Activated naive CD8-positive, alpha-beta T cell treated with anti-CD3 and anti-CD28 coated beads for 36 hours (primary cell): ENCODE results near the gene VPS26B. TPM values are rescaled to one million over a fixed set of nuclear protein-coding genes. Genes with fewer than 3 reads are reported as not detected.

Source experiments
- DNase-seq: peaks from one replicate; pipeline ENCODE4 v3.0.0; 2021
- H3K27ac Mint-ChIP-seq: one replicate; pipeline ENCODE4 v1.8.0; 2022; ENCODE audit warnings: mild to moderate bottlenecking, moderate library complexity, mixed read lengths
- H3K27me3 Mint-ChIP-seq: one replicate; pipeline ENCODE4 v1.8.0; 2022; ENCODE audit warnings: mild to moderate bottlenecking, mixed read lengths
- H3K36me3 Mint-ChIP-seq: one replicate; pipeline ENCODE4 v1.8.0; 2021; ENCODE audit warnings: mild to moderate bottlenecking, mixed read lengths
- H3K4me1 Mint-ChIP-seq: one replicate; pipeline ENCODE4 v1.8.0; 2021; ENCODE audit warnings: mixed read lengths
- H3K4me3 Mint-ChIP-seq: one replicate; pipeline ENCODE4 v1.8.0; 2022; ENCODE audit warnings: mild to moderate bottlenecking, moderate library complexity, mixed read lengths
- H3K9me3 Mint-ChIP-seq: one replicate; pipeline ENCODE4 v1.8.0; 2022; ENCODE audit warnings: mixed read lengths
- total RNA-seq, 2 experiments: library from RNA; stranded (reverse); gene quantifications; one replicate each; pipeline ENCODE4 v1.2.3, GENCODE V29; 2021

The VPS26B gene
- total RNA-seq, 2 experiments from 2014 or later, result 28.8 to 30.3 TPM

DNA sequence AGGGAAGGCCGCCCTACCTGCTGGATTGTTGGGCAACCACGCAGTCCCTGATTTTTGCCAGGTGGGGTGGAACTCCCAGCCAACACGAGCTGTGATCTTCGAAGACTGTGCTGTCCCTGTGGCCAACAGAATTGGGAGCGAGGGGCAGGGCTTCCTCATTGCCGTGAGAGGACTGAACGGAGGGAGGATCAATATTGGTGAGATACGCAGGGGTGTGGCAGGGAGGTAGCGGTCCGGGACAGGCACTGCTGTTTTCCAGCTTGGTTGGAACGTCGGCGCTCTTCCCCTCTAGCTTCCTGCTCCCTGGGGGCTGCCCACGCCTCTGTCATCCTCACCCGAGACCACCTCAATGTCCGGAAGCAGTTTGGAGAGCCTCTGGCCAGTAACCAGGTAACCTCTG is 36.5 kb downstream of the VPS26B start:
- Mint-ChIP-seq H3K9me3 (no peaks in the 10 kb centered on the region), H3K36me3 (peaks cover 3% of the 10 kb centered on the region), H3K4me3 (no peak overlapping the region), H3K27ac (no peak overlapping the region), H3K27me3 (no peaks in the 10 kb centered on the region), H3K4me1 (no peaks in the 10 kb centered on the region)
- DNase-seq, result no peak

DNA sequence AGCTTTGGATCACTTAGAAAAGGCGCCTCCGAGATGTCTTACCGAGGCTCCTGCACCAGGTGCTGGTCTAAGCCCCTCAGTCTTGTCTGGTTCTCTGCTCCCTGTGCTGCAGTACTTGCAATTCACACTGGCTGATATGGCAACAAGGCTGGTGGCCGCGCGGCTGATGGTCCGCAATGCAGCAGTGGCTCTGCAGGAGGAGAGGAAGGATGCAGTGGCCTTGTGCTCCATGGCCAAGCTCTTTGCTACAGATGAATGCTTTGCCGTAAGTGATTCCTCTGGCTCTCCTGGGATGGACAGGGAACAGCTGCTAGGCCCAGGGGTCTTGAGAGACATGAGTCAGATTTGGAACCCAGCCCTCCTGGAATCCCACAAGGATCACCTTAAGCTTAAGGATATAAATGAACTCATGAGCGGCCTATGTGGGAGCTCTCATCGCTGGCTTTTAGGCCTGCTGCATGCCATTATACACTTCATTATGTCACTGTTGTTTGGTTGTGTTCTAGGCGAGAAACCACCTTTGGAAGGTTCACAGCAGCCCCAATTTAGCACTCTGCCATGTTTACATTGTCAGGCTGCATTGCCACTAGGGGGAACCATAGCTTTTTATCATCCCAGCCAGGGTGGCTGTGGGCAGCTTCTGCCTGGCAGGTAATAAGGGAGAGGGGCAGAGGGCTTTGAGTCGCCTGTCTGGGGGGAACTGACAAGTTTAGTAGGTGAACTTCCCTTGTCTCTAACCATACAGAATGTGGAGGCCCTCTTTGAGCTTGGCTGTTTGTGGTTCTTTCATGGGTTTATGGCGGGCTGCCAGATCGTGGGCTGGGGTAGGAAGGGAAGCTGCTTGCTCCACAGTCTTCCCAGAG is 37.4 kb downstream of the VPS26B start:
- no peaks in the 10 kb centered on the region for H3K9me3 Mint-ChIP-seq
- H3K27ac Mint-ChIP-seq, result no peak overlapping the region
- H3K27me3 Mint-ChIP-seq, result no peaks in the 10 kb centered on the region
- peaks cover 3% of the 10 kb centered on the region for H3K36me3 Mint-ChIP-seq
- H3K4me3 Mint-ChIP-seq, result no peak overlapping the region
- DNase-seq, result no peak
- peaks cover 2% of the 10 kb centered on the region for H3K4me1 Mint-ChIP-seq

DNA sequence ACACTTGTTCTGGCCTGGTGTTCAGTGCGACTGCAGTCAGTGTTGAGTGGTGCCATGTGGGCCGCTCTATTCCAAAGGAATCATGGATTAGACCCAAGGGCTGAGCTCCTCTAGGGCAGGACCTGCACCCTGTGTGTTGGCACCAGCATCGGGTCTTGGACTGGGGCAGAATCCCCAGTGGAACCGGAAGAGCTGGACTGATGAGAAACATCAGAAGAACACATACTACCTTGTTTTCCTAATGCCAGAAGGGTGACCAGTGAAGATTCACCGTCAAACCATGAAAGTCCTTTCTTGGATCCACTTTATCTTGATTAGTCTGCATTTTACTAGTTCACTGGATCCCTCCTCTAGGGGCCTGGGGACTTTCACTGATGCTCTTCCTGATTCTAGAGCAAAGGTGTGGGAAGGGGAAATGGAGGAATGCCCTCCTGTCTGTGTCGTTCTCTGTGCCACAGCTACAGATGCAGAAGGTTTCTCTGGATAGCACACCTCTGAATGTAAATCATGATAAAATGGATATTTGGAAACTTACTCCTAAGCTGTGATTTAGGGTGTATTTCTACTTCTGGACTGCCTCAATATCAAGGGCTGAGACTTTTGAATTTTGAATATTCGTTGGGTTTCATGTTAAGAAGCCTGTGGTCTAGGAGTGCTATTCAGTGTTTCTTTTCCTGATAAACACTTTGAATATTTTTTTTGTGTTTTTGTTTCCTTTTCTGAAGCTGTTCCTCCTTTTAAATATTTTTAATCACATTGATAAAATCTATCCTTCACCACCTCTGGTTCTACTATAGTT is 40.7 kb downstream of the VPS26B start:
- Mint-ChIP-seq H3K9me3 (no peaks in the 10 kb centered on the region), H3K4me1 (peaks cover 3% of the 10 kb centered on the region), H3K4me3 (no peak overlapping the region), H3K27me3 (no peaks in the 10 kb centered on the region), H3K27ac (no peak overlapping the region), H3K36me3 (no peaks in the 10 kb centered on the region)
- no peak for DNase-seq

DNA sequence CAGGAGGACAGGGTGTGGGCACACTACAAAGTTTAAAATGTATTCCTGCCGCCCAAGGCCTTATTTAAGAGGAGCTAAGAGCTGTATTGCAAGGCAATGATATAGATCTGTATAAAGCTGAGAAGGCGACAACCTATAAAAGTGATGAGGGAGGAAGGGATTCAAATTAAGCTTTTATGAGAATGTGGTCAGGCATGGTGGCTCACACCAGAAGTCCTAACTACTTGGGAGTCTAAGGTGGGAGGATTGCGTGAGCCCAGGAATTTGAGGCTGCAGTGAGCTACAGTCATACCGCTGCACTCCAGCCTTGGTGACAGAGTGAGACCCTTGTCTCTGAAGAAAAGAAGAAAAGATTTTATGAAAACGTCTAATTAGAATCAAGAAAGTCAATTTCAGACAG is 42.0 kb downstream of the VPS26B start:
- Mint-ChIP-seq H3K4me1 (peaks cover 15% of the 10 kb centered on the region), H3K27me3 (no peaks in the 10 kb centered on the region), H3K9me3 (no peaks in the 10 kb centered on the region), H3K27ac (no peak overlapping the region), H3K36me3 (no peaks in the 10 kb centered on the region), H3K4me3 (no peak overlapping the region)
- DNase-seq, result no peak

DNA sequence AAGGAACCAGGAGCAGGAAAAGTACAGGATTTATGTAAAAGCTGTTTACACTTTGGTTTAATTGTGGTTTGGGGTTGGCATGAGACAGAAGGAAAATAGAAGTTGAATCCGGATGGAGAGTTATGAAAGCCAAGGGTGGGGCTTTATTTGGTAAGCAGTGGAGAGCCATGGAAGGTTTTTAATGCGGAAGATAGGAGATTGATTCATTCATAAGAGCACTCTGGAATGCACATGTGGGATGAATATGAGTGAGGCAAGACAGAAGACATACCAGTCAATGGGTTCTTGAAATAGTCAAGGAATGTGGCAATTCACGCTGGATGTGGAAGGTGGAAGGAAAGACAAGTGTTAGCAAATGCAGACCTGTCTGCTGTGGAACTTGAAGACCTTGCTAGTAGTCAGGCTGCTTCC is 42.4 kb downstream of the VPS26B start:
- Mint-ChIP-seq H3K9me3 (no peaks in the 10 kb centered on the region), H3K27me3 (no peaks in the 10 kb centered on the region), H3K27ac (no peak overlapping the region), H3K4me3 (no peak overlapping the region), H3K4me1 (peaks cover 17% of the 10 kb centered on the region), H3K36me3 (no peaks in the 10 kb centered on the region)
- DNase-seq, result no peak

DNA sequence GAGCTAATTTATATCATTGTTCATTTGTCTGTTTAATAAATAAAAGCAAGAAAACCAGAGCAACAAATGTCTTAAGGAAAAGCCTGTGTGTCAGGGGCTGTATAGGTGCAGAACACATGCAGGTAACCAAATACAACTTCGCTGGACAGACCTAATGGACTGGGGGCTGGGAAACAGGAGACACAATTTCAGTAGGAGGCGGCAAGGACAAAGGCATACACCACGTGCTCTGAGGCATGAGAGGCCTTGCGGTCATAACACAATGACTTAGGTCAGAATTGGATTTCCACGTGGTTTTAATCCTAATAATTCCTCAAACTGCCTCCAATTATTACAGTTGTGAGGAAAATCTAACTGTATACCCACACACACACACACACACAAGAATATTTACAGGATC is 43.0 kb downstream of the VPS26B start:
- no peak for DNase-seq
- H3K4me1 Mint-ChIP-seq, result peaks cover 19% of the 10 kb centered on the region
- no peaks in the 10 kb centered on the region for H3K9me3 Mint-ChIP-seq
- H3K36me3 Mint-ChIP-seq, result no peaks in the 10 kb centered on the region
- H3K4me3 Mint-ChIP-seq, result no peak overlapping the region
- no peaks in the 10 kb centered on the region for H3K27me3 Mint-ChIP-seq
- no peak overlapping the region for H3K27ac Mint-ChIP-seq

DNA sequence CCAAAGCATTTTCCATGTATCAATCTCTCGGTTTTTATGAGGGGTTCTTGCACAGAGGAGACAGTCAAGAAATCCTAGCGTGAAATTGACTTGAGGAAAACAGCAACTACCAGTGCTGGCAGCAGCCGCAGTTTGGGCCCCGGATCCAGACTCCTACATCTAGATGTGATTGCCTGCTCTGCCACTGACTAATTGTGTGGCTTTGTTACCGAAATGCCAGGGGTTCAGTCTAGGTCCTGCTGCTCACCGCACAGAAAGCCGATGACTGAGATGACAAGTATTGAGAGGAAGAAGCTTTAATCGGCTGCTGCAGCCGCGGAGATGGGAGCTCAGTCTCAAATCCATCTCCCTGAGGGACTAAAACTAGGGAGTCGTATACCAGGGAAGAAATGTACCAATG is 43.5 kb downstream of the VPS26B start:
- Mint-ChIP-seq H3K9me3 (no peaks in the 10 kb centered on the region), H3K27me3 (no peaks in the 10 kb centered on the region), H3K4me3 (no peak overlapping the region), H3K4me1 (peaks cover 23% of the 10 kb centered on the region), H3K36me3 (no peaks in the 10 kb centered on the region), H3K27ac (no peak overlapping the region)
- DNase-seq, result no peak

DNA sequence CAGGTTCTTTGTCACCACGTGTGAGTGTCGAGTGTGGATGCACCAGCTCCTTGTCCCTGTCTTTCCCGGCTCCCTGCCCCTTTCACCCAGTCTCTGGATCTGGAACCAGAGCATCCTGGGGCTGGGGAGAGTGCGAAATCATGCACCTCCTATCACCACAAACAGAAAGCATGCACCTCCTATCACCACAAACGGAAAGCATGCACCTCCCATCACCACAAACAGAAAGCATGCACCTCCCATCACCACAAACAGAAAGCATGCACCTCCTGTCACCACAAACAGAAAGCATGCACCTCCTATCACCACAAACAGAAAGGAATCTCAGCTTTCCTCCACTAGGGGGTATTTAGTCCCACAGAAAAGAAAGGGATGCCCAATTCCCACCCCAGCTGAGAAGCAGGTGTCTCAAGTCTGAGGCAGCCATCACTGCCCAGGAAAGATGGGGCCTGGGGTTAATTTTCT is 45.8 kb downstream of the VPS26B start:
- DNase-seq, result peak; percentile 14
- Mint-ChIP-seq H3K27me3 (no peaks in the 10 kb centered on the region), H3K36me3 (no peaks in the 10 kb centered on the region), H3K4me3 (no peak overlapping the region), H3K27ac (no peak overlapping the region), H3K4me1 (peaks cover 43% of the 10 kb centered on the region), H3K9me3 (no peaks in the 10 kb centered on the region)

DNA sequence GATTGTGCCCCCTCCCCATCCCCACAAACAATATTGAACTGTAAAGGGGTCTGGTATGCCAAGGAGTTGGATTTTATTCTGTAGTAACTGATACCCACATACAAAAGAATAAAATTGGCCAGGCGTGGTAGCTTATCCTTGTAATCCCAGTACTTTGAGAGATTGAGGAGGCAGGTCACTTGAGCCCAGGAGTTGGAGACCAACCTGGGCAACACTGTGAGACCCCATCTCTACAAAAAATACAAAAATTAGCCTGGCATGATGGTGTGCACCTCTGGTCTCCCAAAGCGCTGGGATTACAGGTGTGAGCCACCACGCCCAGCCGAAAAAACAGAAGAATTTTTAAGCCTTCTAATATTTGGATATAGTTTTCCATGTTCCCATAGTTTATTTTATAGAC is 47.5 kb downstream of the VPS26B start:
- Mint-ChIP-seq H3K4me1 (peaks cover 42% of the 10 kb centered on the region), H3K27ac (no peak overlapping the region), H3K4me3 (no peak overlapping the region), H3K9me3 (no peaks in the 10 kb centered on the region), H3K27me3 (no peaks in the 10 kb centered on the region), H3K36me3 (no peaks in the 10 kb centered on the region)
- DNase-seq, result no peak

DNA sequence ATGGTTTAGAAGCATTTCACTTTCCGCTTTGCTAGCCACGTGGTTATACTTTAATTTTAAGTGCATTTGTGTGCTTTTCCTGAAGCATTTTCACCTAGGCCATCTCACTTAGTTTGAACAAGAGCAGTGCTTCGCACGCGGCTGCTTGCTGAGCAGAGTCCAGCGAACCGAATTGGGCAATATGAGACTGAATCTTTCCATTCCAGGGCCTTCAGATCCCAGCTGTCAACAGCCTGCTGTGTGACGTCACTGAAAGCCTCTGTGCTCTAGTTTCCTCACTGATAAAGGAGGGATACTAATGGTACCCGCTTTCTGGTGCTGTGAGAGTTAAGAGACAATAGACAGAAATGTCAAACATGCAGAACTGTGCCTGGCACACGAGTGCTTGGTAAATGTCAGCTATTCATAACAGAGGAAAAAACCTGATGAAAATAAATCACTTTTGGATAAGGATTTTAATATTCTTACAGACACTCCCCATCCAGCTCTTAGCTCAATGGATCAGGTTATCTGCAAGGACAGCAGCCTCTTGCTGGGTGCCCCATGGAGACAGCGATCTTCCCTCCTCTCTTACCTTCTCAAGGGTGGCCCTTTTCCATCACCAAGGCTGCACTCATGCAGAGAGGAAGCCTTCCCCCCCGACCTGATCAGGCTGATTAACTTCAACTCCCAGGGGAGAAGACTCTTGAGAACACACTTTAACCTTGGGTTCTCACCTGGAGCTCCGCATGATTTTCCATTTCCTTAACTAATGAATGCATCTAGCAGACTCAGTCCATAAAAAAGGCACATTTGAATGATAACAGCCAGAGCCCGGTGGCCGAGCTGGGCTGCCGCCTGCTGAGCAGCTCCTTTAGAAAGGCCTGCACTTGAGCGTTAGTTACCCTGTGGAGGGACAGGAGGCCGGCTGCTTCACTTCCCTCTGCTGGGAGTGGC is 48.2 kb downstream of the VPS26B start:
- H3K27ac Mint-ChIP-seq, result no peak overlapping the region
- peaks cover 45% of the 10 kb centered on the region for H3K4me1 Mint-ChIP-seq
- DNase-seq, result no peak

DNA sequence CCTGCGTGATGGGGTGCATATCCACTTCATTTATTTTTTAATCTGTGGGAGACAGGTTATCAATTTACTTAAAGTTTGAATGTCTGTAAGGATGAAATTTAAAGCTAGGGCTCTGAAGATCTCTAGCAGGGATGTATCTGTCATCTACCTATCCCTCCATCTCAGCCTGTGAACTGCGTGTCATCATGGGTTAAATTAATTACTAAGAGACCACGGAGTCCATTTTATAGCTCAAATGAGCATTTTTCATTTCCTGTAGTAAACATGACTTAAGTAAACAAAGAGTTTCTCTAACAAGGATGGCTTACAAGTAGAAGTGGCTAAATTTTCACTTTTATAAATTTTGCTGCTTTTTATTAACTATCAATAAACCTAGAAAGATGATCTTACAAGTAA is 48.8 kb downstream of the VPS26B start:
- Mint-ChIP-seq H3K4me3 (no peak overlapping the region), H3K27me3 (peaks cover 4% of the 10 kb centered on the region), H3K36me3 (peaks cover 9% of the 10 kb centered on the region), H3K4me1 (peaks cover 47% of the 10 kb centered on the region), H3K27ac (no peak overlapping the region), H3K9me3 (no peaks in the 10 kb centered on the region)
- no peak for DNase-seq

More for the DNA sequence above, 48.2 kb downstream of the VPS26B start:
- Mint-ChIP-seq H3K27me3 (peaks cover 4% of the 10 kb centered on the region), H3K9me3 (no peaks in the 10 kb centered on the region), H3K4me3 (peak overlapping the region; percentile 32), H3K36me3 (peaks cover 5% of the 10 kb centered on the region)

DNA sequence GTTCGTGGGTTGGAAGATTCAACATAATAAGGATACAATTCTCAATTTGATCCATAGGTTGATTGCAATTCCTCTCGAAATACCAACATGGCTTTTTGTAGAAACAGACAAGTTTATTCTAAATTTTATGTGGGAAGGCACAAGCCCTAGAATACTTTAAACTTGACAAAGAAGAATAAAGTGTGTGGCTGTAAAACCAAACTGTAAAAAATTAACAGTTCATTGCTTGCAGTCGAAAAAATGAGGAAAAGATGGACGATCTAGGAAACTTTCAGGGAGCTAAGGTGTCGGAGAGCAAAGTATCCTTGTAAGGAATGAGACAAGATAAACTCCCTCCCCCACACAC is 50.7 kb downstream of the VPS26B start:
- DNase-seq, result no peak
- H3K4me3 Mint-ChIP-seq, result peak overlapping the region; percentile 87
- H3K27me3 Mint-ChIP-seq, result peaks cover 9% of the 10 kb centered on the region
- peak overlapping the region; percentile 95 for H3K27ac Mint-ChIP-seq
- H3K9me3 Mint-ChIP-seq, result no peaks in the 10 kb centered on the region
- peaks cover 49% of the 10 kb centered on the region for H3K4me1 Mint-ChIP-seq
- peaks cover 21% of the 10 kb centered on the region for H3K36me3 Mint-ChIP-seq

DNA sequence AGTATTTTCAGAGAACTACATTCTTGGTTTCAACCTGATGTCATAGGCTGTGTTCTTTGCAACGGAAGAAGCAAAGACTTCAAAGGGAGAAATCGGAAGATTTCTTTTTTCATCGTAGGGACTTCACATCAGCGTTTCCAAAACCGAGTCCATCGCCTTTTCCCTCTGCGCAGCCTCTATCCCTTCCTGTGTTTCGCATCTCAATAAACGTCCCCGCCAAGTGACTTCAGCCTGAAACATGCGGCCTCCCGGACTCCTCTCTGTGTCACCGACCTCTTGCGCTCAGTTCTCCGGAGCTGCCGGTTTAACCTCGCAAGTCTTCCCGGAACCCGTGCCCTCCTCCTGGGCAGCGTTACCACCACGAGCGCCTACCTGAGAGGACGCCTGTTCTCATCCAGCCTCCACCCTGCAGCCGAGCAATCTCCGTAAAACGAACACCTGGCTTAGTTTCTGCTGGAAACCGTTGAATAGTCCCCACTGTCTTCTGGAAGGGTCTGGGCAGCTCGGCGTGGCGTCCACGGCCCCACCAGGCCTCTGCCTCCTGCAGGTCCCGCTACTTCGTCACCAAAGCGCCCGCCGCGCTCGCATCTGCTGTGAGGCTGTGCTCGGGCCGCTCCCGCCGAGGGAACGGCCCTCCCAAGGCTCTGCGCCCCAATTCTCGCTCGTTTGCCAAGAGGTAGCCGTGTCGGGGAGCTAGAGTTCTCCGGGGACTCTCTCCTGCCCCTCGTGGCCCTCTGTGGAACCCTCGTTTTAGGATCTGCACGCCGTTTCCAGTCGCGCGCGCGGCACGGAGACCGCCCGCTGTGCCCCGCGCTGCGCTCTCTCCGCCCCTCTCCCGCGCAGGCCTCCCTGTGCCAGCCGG is 51.3 kb downstream of the VPS26B start, which contains the start of gene GLB1L3:
Gene GLB1L3 (plus strand): TSS at position 846 of the 862 bp plus-strand sequence. CDS start 362 bp downstream, outside the sequence.
- peak; percentile 84 for DNase-seq
- H3K36me3 Mint-ChIP-seq, result peaks cover 21% of the 10 kb centered on the region
- H3K4me3 Mint-ChIP-seq, result peak within 1 kb of the TSS; percentile 87
- peaks cover 9% of the 10 kb centered on the region for H3K27me3 Mint-ChIP-seq
- H3K9me3 Mint-ChIP-seq, result no peaks in the 10 kb centered on the region
- H3K27ac Mint-ChIP-seq, result peak within 1 kb of the TSS; percentile 95
- peaks cover 43% of the 10 kb centered on the region for H3K4me1 Mint-ChIP-seq
